Activated T-helper 17 cell treated with anti-CD3 and anti-CD28 coated beads, Interleukin-2, amount 50 U/mL, for 72 hours (primary cell): ENCODE results near the gene CAMKK2. TPM values are rescaled to one million over a fixed set of nuclear protein-coding genes. Genes with fewer than 3 reads are reported as not detected.

Source experiments
- ATAC-seq: fragments of 150-1000 bp; cut with Tn5 transposase; replicated peaks from 2 replicates; pipeline ENCODE4 v1.10.0; 2021; ENCODE audit warnings: mild to moderate bottlenecking, moderate library complexity
- H3K27ac Mint-ChIP-seq: one replicate; pipeline ENCODE4 v1.8.0; 2022; ENCODE audit warnings: mixed read lengths
- H3K27me3 Mint-ChIP-seq: one replicate; pipeline ENCODE4 v1.8.0; 2022; ENCODE audit warnings: mixed read lengths
- H3K36me3 Mint-ChIP-seq: one replicate; pipeline ENCODE4 v1.8.0; 2022; ENCODE audit warnings: low read depth, mild to moderate bottlenecking, mixed read lengths
- H3K4me1 Mint-ChIP-seq: one replicate; pipeline ENCODE4 v1.8.0; 2022; ENCODE audit warnings: mixed read lengths
- H3K4me3 Mint-ChIP-seq: one replicate; pipeline ENCODE4 v1.8.0; 2022; ENCODE audit warnings: mild to moderate bottlenecking, mixed read lengths
- H3K9me3 Mint-ChIP-seq: one replicate; pipeline ENCODE4 v1.8.0; 2022; ENCODE audit warnings: mixed read lengths
- total RNA-seq, 2 donors: library from RNA; stranded (reverse); gene quantifications; one replicate each; pipeline ENCODE4 v1.2.3, GENCODE V29; 2022

The CAMKK2 gene
- total RNA-seq, 2 donors from 2014 or later = 16.9 to 30.1 TPM

DNA sequence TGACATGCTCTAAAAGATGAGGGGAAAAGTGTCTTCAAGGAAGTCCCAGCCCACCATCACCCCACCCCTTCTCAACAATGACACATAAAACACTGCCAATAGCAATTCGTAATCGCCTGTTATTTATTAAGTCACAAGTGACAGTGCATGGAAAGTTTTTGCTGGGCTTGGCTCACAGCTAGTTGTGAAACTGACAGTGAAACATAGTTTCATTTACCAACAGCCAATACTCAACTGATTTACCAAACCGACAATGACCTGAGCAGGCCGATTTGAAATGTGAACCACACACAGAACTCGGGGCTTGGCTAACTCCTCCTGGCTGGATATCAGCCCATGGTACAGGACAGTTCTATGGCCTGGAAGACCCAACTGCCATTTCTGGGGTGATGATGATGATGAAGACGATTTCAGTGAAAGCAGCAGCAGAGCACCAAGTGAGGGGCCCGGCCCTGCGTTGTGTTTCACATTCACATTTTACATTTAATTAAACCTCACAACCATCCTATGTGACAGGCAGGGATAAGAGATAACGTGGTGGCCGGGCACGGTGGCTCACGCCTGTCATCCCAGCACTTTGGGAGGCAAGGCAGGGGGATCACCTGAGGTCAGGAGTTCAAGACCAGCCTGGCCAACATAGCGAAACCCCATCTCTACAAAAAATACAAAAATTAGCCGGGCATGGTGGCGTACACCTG is 42.7 kb downstream of the CAMKK2 start:
- Mint-ChIP-seq H3K4me3 (no peak overlapping the region), H3K36me3 (peaks cover 87% of the 10 kb centered on the region), H3K4me1 (peaks cover 8% of the 10 kb centered on the region), H3K27ac (peak overlapping the region; percentile 25), H3K9me3 (peaks cover 3% of the 10 kb centered on the region), H3K27me3 (no peaks in the 10 kb centered on the region)
- ATAC-seq = no peak

- H3K4me1 Mint-ChIP-seq = peaks cover 8% of the 10 kb centered on the region
- H3K36me3 Mint-ChIP-seq = peaks cover 87% of the 10 kb centered on the region
- peak overlapping the region; percentile 76 for H3K27ac Mint-ChIP-seq
- no peaks in the 10 kb centered on the region for H3K27me3 Mint-ChIP-seq
- H3K9me3 Mint-ChIP-seq = peaks cover 3% of the 10 kb centered on the region
- no peak overlapping the region for H3K4me3 Mint-ChIP-seq
- ATAC-seq = peak; percentile 59
Observed at GRCh38 chr12:121252712-121253345, 43.7 kb downstream of the CAMKK2 start.

DNA sequence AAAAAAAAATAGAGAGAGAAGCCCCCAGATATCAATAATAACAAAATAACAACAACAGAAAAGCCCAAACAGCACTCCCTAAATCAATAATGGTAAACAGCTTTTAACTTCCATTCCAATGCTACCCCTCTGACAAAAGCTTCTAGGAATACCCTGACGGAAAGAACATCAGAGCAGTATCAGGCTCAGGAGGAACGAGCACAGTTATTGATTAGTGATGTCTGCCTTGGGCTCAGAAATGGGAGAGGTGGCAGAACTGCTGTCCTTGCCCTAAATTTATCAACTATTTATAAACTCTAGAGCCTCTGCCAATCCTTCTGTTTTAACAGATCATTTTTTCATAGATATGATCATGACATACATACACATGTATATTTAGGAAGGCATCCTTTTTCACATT is 44.7 kb downstream of the CAMKK2 start:
- ATAC-seq = no peak
- Mint-ChIP-seq H3K9me3 (peaks cover 3% of the 10 kb centered on the region), H3K4me1 (peaks cover 8% of the 10 kb centered on the region), H3K27me3 (no peaks in the 10 kb centered on the region), H3K36me3 (peaks cover 85% of the 10 kb centered on the region), H3K27ac (no peak overlapping the region), H3K4me3 (no peak overlapping the region)

- H3K36me3 Mint-ChIP-seq = peaks cover 71% of the 10 kb centered on the region
- ATAC-seq = no peak
- H3K27me3 Mint-ChIP-seq = no peaks in the 10 kb centered on the region
- H3K4me1 Mint-ChIP-seq = peaks cover 8% of the 10 kb centered on the region
- H3K9me3 Mint-ChIP-seq = peaks cover 3% of the 10 kb centered on the region
- no peak overlapping the region for H3K4me3 Mint-ChIP-seq
- no peak overlapping the region for H3K27ac Mint-ChIP-seq
Observed at GRCh38 chr12:121250359-121250758, 46.1 kb downstream of the CAMKK2 start.

DNA sequence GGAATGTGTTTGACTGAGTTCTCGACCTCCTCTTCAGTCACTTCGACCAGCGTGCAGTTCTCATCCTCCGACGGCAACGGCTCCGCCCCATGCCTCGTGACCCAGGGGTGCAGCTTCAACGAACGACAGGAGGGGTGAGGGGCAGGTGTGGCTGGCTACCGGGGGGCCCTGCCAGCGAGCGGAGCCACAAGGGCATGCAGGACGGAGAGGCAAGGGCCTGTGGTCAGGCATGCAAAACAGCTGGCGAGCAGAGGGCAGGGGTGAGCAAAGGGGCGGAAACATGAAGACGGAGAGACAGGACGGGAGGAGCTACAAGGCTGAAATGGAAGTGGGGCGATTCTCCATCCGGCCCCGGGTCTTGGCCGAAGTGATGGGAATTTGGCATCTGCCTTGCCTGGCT is 47.9 kb downstream of the CAMKK2 start:
- H3K27ac Mint-ChIP-seq = no peak overlapping the region
- peaks cover 3% of the 10 kb centered on the region for H3K9me3 Mint-ChIP-seq
- no peak overlapping the region for H3K4me3 Mint-ChIP-seq
- H3K4me1 Mint-ChIP-seq = peaks cover 8% of the 10 kb centered on the region
- ATAC-seq = no peak
- no peaks in the 10 kb centered on the region for H3K27me3 Mint-ChIP-seq
- H3K36me3 Mint-ChIP-seq = peaks cover 58% of the 10 kb centered on the region

- Mint-ChIP-seq H3K27ac (peak overlapping the region; percentile 62), H3K27me3 (no peaks in the 10 kb centered on the region), H3K4me3 (no peak overlapping the region), H3K4me1 (no peaks in the 10 kb centered on the region), H3K9me3 (no peaks in the 10 kb centered on the region), H3K36me3 (peaks cover 43% of the 10 kb centered on the region)
- ATAC-seq = no peak
Observed at GRCh38 chr12:121246893-121247557, 49.5 kb downstream of the CAMKK2 start.

DNA sequence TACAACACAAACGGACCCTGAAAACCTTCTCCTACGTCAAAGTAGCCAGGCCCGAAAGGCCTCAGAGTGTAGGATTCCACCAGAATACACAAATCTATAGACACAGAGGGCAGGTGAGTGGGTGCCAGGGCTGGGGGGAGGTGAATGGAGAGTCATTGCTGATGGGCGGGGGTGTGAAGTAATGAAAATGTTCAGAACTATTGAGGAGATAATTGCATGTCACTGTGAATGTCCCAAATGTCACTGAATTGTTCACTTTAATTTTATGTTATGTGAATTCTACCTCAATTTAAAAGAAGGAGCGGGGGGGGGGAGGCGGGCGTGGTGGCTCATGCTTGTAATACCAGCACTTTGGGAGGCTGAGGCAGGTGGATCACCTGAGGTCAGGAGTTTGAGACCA is 50.6 kb downstream of the CAMKK2 start:
- H3K27ac Mint-ChIP-seq = no peak overlapping the region
- H3K4me3 Mint-ChIP-seq = no peak overlapping the region
- H3K27me3 Mint-ChIP-seq = no peaks in the 10 kb centered on the region
- ATAC-seq = no peak
- peaks cover 35% of the 10 kb centered on the region for H3K36me3 Mint-ChIP-seq
- no peaks in the 10 kb centered on the region for H3K9me3 Mint-ChIP-seq
- peaks cover 7% of the 10 kb centered on the region for H3K4me1 Mint-ChIP-seq

- no peaks in the 10 kb centered on the region for H3K27me3 Mint-ChIP-seq
- H3K9me3 Mint-ChIP-seq = no peaks in the 10 kb centered on the region
- no peak overlapping the region for H3K27ac Mint-ChIP-seq
- peaks cover 10% of the 10 kb centered on the region for H3K4me1 Mint-ChIP-seq
- no peak for ATAC-seq
- H3K4me3 Mint-ChIP-seq = no peak overlapping the region
- H3K36me3 Mint-ChIP-seq = peaks cover 34% of the 10 kb centered on the region
Observed at GRCh38 chr12:121245031-121245430, 51.5 kb downstream of the CAMKK2 start.

DNA sequence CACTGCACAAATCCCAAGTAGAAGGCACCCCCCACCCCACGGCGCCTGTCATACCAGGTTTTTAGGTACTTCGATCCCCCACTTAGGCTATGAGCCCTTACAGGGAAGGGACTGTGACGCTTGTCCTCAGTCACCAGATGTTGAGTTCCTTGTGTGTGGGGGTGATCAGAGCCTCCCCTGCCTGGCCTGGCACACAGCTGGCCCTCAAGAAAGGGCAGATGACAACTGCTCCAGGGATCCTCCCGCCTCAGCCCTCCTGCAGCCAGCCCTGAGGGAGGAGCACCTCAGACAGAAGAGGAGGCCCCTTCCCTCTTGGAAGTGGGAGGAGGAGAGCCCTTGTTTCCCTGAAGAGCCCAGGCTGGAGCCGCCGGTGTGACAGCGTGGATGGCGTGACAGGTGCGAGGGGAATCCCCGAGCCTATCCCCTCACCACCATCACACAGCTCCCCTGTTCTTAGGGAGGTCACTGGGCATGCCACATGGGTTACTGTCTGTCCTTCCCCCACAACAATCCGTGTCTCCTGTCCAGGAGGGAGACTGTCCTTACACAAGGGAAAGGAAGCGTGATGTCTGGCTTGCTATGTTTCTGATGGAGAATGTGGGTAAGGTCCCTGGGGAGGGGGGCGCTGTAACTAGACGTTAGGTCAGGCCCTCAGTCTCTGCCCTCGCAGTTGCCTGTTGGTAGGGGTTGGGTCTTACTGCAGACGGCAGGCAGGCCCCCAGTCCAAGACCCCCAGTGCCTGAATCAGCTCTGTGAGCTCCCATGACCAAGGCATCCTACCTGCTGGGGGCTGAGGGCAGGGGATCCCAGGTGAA is 55.1 kb downstream of the CAMKK2 start:
- H3K27ac Mint-ChIP-seq = peak overlapping the region; percentile 94
- no peaks in the 10 kb centered on the region for H3K27me3 Mint-ChIP-seq
- H3K4me3 Mint-ChIP-seq = peak overlapping the region; percentile 80
- peaks cover 10% of the 10 kb centered on the region for H3K4me1 Mint-ChIP-seq
- no peak for ATAC-seq
- peaks cover 26% of the 10 kb centered on the region for H3K36me3 Mint-ChIP-seq
- H3K9me3 Mint-ChIP-seq = no peaks in the 10 kb centered on the region

DNA sequence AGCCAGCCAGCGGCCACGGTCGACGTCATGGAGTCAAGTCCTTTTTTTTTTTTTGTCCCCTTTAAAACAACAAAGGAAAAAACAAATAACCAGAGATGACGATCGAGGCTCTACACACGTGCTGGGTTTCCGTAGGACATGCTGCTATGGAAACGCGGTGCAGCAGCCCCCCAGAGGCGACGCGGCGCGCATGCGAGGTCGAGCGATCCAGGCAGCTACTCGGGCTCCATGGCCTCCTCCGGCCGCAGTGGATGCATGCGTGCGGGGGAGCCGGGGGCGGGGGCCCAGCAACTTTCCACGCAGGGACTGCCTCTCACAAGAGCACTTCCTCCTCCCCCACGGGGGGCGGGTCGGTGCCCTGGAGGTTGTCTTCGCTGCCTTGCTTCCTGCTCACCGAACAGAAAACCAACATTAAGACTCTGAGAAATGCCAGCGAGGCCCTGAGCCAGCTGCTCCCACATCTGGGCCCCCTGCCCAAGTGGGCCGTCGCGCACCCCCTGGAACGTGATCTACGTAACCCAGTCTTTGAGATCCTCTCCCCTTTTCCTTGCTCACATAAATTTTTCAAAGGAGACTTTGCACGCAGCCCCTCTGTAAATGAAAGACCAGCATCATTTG is 55.9 kb downstream of the CAMKK2 start:
- peak overlapping the region; percentile 80 for H3K4me3 Mint-ChIP-seq
- H3K27ac Mint-ChIP-seq = peak overlapping the region; percentile 94
- H3K9me3 Mint-ChIP-seq = no peaks in the 10 kb centered on the region
- H3K27me3 Mint-ChIP-seq = no peaks in the 10 kb centered on the region
- peaks cover 10% of the 10 kb centered on the region for H3K4me1 Mint-ChIP-seq
- H3K36me3 Mint-ChIP-seq = peaks cover 32% of the 10 kb centered on the region
- peak; percentile 80 for ATAC-seq

DNA sequence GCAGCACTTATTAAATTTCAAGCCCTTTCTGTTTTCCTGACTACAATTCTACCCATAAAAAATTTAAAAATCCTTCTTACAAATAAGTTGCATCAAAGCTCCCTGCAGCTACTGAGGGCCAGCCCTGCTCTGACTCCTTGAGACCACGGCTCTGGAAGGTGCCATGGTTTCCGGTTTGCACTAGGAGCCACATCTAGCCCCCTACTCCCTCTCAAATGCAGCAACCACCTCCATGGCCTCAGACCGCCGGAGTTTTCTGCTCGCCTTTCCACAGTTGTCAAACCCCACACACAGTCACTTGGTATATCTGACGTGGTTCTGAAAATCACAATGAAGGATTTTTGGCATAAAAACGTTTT is 56.5 kb downstream of the CAMKK2 start:
- no peak for ATAC-seq
- H3K27me3 Mint-ChIP-seq = no peaks in the 10 kb centered on the region
- H3K27ac Mint-ChIP-seq = peak overlapping the region; percentile 94
- no peaks in the 10 kb centered on the region for H3K9me3 Mint-ChIP-seq
- peaks cover 37% of the 10 kb centered on the region for H3K36me3 Mint-ChIP-seq
- peak overlapping the region; percentile 80 for H3K4me3 Mint-ChIP-seq
- peaks cover 10% of the 10 kb centered on the region for H3K4me1 Mint-ChIP-seq

DNA sequence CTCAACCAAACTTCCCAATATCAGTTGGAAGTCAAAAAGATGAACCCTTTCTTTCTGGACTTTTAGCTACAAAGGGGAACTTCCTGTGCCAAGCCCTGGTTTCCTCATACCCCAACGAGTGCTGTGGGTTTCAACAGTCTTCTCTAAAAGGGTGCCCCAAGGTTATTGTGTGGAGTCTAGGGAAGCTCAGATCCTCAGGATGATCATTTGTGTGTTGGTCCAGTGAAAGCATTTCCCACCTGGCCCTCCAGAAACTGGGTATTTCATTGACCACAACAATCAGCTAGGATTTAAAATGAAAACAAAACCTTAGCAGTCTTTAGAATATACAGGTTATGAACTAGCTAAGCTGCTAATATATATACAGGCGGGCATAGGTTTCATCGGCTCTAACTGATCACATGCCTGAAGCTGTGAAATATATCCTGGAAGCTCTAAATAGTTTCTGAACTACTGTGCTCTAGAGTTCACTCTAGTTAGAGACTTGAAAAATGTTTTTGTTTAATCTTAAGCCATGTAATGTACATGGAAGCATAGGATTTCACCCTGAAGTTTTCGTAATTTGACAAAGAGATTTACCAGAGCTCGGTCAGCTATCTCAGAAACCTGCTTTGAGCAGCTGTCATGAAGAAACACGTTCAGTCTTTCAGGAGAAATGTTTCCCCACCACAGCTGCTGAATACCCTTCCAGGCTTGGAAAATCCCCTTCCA is 57.0 kb downstream of the CAMKK2 start:
- Mint-ChIP-seq H3K4me1 (peaks cover 10% of the 10 kb centered on the region), H3K27me3 (no peaks in the 10 kb centered on the region), H3K36me3 (peaks cover 42% of the 10 kb centered on the region), H3K27ac (peak overlapping the region; percentile 94), H3K9me3 (no peaks in the 10 kb centered on the region), H3K4me3 (peak overlapping the region; percentile 80)
- ATAC-seq = no peak

DNA sequence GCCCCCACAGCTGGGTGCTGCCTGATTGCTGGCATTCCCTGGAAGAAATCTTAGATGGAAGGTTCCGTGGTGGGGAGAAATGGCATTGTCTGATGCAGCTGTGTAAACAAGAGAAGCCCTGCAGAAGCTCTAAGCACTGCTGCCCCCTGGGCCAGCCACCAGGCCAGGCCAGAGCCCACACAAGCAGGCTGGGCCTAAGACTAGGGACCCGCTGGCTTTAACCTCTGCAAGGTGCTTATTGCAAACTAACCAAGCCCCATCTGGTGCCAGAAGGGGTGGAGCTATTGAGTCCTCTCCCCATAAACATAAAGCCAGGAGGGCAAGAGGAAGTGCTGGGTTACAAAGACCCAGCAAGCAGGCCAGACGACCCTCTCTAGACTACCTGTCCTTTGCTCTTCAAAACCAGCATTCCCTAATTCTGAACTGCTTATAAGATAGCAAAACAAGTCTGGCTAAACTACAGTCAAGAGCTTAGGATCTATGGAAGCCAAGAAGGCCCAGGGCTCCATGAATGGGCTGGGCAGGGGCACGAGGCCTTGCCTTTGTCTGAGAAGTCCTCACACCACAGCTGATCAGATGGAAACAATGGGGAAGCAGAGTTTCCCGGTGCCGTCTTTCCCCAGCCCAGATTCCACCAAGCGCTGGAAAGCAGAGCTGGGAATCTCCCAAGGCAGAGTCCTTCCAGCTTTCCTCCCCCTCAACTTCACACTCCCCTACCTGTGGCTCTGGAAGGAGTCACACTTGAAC is 57.7 kb downstream of the CAMKK2 start:
- peaks cover 47% of the 10 kb centered on the region for H3K36me3 Mint-ChIP-seq
- ATAC-seq = no peak
- peak overlapping the region; percentile 94 for H3K27ac Mint-ChIP-seq
- H3K27me3 Mint-ChIP-seq = no peaks in the 10 kb centered on the region
- peaks cover 10% of the 10 kb centered on the region for H3K4me1 Mint-ChIP-seq
- H3K9me3 Mint-ChIP-seq = no peaks in the 10 kb centered on the region
- H3K4me3 Mint-ChIP-seq = no peak overlapping the region
